Measurements from ENCODE around the gene LILRA2.
"Not testable (repeated sequence)": the region's sequence is repeated elsewhere in the genome, so short reads cannot be mapped to it uniquely, and the experiment has no call there.

Gene LILRA2

DNA sequence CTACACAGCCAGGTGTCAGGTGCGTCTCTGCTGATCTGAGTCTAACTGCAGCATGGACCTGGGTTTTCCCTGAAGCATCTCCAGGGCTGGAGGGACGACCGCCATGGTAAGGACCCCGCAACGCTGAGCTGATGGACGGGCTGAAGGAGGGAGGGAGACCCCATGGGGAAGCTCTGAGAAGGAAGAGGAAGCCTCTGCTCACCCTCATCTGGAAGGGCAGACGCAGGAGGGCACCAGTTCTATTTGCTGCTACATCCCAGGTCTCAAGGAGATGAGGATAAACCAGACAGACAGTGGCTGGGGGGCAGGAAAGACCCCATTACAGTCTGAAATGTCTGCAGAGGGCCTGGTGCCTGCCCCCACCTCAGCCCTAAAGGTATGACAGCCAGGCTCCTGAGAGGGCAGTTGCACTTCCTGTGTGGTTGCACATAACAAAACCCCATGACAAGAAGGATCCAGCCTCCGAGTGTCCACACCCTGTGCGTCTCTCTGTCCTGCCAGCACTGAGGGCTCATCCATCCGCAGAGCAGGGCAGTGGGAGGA is at the start of gene LILRA2:
Gene LILRA2, plus strand, starts transcription at position 461 of the 543 bp plus-strand sequence. CDS start 89 bp downstream, outside the sequence.
- DNase-seq, result no peak

- DNase-seq, result no peak
Measured at GRCh38 chr19:54525636-54526035, 48.0 kb upstream of the LILRA2 start.

- no peak for DNase-seq
Measured at GRCh38 chr19:54526972-54527371, 46.6 kb upstream of the LILRA2 start.

DNA sequence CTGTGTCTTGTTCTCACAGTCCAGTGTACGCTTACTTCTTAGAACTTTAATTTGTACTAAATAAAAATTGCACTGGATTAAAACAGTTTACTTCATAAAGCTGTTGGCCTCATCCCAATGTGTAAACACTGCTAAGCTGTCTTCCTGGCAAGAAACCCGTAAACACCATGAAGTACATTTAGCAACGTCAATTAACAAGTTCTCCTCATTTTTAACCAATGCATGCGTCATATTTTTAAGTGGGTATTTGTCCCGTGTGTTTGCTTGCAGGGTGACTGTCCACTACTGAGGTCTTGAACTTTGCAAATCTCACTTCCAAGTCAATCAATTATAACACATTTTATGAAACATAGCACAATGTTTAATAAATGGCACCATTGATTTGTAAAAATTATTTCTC is 42.7 kb upstream of the LILRA2 start:
- no peak for DNase-seq

DNA sequence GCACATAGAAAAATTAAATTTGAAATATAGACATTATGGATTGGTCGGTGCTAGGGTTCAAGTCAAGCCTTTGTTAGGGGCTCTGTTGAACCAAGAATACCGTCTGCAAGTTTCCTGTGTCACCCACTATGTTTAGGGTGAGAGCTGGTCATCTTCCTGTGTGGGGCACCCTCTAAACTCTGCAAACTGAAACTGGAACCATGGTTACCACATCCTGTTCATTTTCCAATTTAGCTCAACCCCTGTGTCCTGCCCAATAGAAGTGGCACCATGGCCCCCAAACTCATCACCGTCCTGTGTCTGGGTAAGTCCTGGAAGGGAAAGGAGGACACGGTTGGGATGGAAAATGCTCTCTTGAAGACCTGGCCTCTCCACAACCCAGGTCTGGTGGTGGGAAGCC is 41.1 kb upstream of the LILRA2 start:
- DNase-seq, result no peak

- DNase-seq, result no peak
Measured at GRCh38 chr19:54533476-54533875, 40.1 kb upstream of the LILRA2 start.

DNA sequence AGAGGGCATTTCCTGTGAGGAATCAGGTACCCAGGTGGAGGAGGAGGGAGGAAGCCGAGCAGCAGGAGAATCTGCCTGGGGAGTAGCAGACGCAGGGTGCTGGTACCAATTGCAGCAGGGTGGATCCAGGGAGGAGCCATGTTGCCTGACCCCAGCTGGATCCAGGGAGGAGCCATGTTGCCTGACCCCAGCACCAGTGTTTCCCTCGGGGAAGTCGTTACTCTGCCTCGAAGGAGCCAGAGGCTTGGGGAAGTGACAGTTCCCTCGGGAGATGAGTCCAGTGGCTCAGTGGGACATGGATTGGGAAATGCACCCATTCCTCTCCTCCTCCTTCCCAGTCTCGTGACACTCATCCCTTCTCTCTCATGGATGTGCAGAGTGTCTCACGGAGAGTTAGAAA is 39.4 kb upstream of the LILRA2 start:
- DNase-seq, result no peak

GRCh38 chr19:54535601-54536000 is 38.0 kb upstream of the LILRA2 start:
- no peak for DNase-seq

GRCh38 chr19:54536956-54537355 is 36.6 kb upstream of the LILRA2 start:
- DNase-seq, result no peak

DNA sequence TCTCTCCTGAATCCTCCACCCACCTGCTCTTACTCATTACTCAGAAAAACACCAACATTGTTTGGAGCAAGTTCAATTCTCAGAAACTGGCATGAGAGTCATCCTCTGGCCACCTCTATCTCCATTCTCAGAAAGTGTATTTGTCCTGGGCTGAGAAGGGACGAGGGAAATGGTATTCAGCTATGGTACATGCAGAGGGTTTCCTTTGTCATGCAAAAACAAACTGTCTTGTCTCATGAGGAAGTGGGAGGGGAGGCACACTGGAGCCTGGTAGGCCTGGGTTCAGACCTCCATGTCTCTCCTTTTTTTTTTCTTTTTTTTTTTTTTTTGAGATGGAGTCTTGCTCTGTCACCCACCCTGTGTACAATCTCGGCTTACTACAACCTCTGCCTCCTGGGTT is 31.9 kb upstream of the LILRA2 start:
- no peak for DNase-seq

- DNase-seq, result no peak
Measured at GRCh38 chr19:54548806-54549205, 24.8 kb upstream of the LILRA2 start.

DNA sequence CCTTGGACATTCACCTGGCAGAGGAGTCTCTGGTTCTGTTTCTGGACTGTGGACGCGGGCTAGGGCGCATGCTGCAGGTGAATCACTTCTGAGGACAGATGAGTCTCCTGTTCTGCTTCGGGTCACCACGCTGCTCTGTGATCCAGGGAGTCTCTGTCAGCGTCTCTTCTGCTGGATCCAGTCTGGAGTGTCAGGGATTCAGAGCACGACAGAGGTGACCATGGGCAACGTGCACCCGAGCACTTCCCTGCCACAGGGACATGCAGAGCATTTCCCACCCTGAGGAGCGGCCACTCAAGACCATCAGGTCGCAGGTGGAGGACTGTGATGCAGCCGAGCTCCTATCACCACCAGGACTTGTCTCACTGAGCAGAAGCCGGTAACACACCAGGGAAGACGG is 24.4 kb upstream of the LILRA2 start:
- DNase-seq, result no peak

DNA sequence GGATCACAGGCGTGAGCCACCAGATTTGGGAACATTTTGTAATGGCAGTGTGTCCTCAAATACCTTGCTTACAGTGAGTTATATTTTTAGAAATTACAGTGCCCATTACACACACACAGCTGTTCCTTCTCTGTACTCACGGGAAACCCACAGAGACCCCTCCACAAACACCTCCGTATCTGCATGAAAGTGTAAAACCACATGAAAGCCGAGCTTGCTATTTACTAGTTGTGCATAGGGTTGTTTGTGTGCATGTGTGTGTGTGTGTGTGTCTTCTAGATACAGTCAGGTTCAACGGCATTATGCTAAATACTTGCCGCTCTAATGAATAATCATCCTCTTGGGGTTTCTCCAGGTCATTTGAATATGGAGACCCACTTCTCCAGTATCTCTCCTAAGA is 22.3 kb upstream of the LILRA2 start:
- DNase-seq, result no peak

- no peak for DNase-seq
Measured at GRCh38 chr19:54551950-54552912, 21.4 kb upstream of the LILRA2 start.

DNA sequence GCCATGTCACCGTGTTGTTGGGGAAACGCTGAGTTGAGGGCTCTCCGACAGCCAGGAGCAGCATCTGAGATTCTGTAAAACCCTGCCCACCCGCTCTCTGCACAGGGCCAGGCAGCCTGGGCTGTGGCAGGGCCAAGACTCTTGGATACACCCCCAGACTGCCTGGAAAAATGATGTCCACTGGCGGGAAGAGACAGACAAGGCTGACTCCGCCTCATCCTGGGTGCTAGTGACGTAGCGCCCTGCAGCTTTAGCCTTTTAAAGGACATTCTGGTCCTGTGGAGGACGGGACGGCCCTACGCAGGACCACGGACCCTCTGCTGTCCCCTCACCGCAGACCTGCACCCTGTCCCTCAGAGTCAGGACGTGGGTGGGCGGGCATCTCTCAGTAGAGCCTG is 20.7 kb upstream of the LILRA2 start:
- no peak for DNase-seq

DNA sequence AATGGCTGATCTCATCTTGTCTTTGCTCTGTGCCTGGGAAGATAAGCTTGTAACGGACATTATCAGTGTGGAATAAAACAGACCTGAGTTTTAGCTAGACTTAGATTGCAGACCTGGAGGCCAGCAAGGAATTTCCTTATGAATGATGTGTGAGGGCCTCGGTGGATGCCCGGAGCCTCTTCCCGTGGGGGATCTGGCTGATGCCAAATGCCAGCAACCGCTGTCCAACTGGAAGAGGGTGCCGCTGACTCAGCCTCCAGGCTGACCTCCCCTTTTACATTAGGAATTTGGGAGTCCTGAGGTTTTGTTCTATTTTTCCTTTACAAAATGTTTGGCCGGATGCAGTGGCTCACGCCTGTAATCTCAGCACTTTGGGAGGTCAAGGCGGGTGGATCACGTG is 19.6 kb upstream of the LILRA2 start:
- DNase-seq, result no peak

DNA sequence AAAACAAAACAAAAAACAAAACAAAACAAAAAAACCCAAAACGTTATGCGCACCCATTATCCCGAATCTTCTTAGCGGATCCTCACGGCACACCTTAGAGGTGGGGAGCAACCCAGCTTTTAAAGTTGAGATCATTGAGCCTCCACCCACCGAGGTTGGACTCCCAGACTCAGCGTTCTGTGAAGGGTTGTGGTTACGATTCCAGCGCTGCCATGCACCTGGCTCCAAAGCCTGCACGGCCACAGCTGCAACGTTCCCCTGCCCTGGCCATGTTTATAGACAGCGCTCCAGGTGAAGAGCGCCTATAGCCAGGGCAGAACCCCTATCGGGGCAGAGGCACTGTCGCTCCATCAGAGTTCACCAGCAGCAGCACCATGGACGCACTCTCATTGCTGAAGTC is 18.7 kb upstream of the LILRA2 start:
- no peak for DNase-seq

GRCh38 chr19:54556194-54556593 is 17.4 kb upstream of the LILRA2 start:
- DNase-seq, result no peak

DNA sequence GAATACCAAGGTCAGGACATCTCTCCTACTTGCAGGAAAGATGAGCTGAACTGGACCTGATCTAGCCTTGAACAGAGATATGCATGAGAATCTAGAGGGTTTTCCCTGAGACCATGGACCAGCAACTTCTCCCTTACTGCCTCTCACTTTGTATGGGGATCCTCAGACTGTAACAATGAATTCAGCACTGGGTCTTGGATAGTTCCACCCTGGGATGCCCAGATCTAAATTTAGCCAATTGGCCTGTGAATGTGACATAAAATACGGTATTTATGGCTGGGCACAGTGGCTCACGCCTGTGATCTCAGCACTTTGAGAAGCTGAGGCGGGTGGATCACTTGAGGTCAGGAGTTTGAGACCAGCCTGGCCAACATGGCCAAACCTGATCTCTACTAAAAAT is 15.3 kb upstream of the LILRA2 start:
- no peak for DNase-seq

- DNase-seq, result no peak
Measured at GRCh38 chr19:54560881-54561385, 12.7 kb upstream of the LILRA2 start.

GRCh38 chr19:54561840-54562239 is 11.8 kb upstream of the LILRA2 start:
- DNase-seq, result no peak

- DNase-seq, result not testable (repeated sequence)
Measured at GRCh38 chr19:54563206-54563605, 10.4 kb upstream of the LILRA2 start.

DNA sequence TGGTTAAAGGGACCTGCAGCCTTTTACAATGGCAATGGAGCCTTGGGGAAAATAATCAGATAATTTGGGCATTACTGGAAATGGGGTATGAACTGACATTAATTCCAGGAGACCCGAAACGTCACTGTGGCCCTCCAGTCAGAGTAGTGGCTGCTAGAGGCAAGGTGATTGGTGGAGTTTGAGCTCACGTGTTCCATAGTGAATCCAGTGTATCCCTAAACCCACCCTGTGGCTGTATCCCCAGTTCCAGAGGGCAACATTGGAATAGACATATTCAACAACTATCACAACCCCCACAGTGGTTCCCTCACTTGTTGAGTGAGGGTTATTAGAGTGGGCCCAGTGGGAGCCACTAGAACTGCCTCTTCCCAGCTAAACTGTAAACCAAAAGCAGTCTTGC is 3.3 kb upstream of the LILRA2 start:
- no peak for DNase-seq
